Ectodermal cell (in vitro differentiated cells): ENCODE data around the gene RAPGEF4. TPM values are rescaled to one million over a fixed set of nuclear protein-coding genes. Genes with fewer than 3 reads are reported as not detected.
A peak's percentile ranks its signal among the peaks of the same experiment; 100 is the strongest.

Experiments used
- H3K27ac ChIP-seq: 2 replicates; pipeline ENCODE4 v1.7.0; 2013; ENCODE audit warnings: mild to moderate bottlenecking, low read depth, low read length; ENCODE audit not compliant: insufficient read depth, poor library complexity, severe bottlenecking
- H3K27me3 ChIP-seq: 2 replicates; pipeline ENCODE4 v1.7.0; 2013; ENCODE audit warnings: mild to moderate bottlenecking, low read length; ENCODE audit not compliant: insufficient read depth, control insufficient read depth, poor library complexity, severe bottlenecking
- H3K36me3 ChIP-seq: one replicate; pipeline ENCODE4 v1.7.0; 2013; ENCODE audit warnings: low read length; ENCODE audit not compliant: control insufficient read depth, insufficient read depth
- H3K4me1 ChIP-seq: one replicate; pipeline ENCODE4 v1.7.0; 2013; ENCODE audit warnings: low read length; ENCODE audit not compliant: control insufficient read depth, insufficient read depth
- H3K4me3 ChIP-seq: 2 replicates; pipeline ENCODE4 v1.7.0; 2013; ENCODE audit warnings: low read depth, low read length, control low read depth; ENCODE audit not compliant: insufficient read depth
- H3K9me3 ChIP-seq: 2 replicates; pipeline ENCODE4 v1.7.0; 2013; ENCODE audit warnings: mild to moderate bottlenecking, low read length, moderate library complexity; ENCODE audit not compliant: control insufficient read depth
- WGBS, 2 experiments: methylation state at CpG; one replicate each; pipeline ENCODE4 v1.1.7; 2013; ENCODE audit warnings: missing lambda C conversion rate in 2 of 2; 5-methylcytosine and 5-hydroxymethylcytosine counted together
- polyA plus RNA-seq, 4 experiments: library from polyadenylated mRNA; stranded (reverse); fragments of 50-300 nt; gene quantifications; one replicate each; pipeline ENCODE4 v1.2.3, GENCODE V29; 2013

The RAPGEF4 gene
- 1.6 TPM for polyA plus RNA-seq (2013, experiment 1 of 4)
- polyA plus RNA-seq (2013, experiment 2 of 4): 0.39 TPM
- 0.64 TPM for polyA plus RNA-seq (2013, experiment 3 of 4)
- polyA plus RNA-seq (2013, experiment 4 of 4): 0.65 TPM

GRCh38 chr2:172735582-172736423 is at the start of gene RAPGEF4:
RAPGEF4 (plus strand) TSS chr2:172735845; CDS start chr2:172735984, 139 bp downstream.
- H3K27ac ChIP-seq: no peak within 1 kb of the TSS
- H3K36me3 ChIP-seq: no peaks in the 10 kb centered on the region
- H3K27me3 ChIP-seq: peaks cover 49% of the 10 kb centered on the region
- no peaks in the 10 kb centered on the region for H3K9me3 ChIP-seq
- peak within 1 kb of the TSS; percentile 56 for H3K4me3 ChIP-seq
- WGBS, 2 experiments: 1% methylated on average over 90 to 95 of the region's 95 CpGs
- no peaks in the 10 kb centered on the region for H3K4me1 ChIP-seq

- H3K9me3 ChIP-seq: peaks cover 3% of the 10 kb centered on the region
- 81 to 90% methylated on average over 3 of the region's 3 CpGs for WGBS, 2 experiments
- H3K4me3 ChIP-seq: no peak overlapping the region
- H3K27me3 ChIP-seq: no peaks in the 10 kb centered on the region
- no peaks in the 10 kb centered on the region for H3K36me3 ChIP-seq
- H3K4me1 ChIP-seq: no peaks in the 10 kb centered on the region
- no peak overlapping the region for H3K27ac ChIP-seq
Measured at GRCh38 chr2:172693037-172693436, 42.6 kb upstream of the RAPGEF4 start.

GRCh38 chr2:172693529-172694455 is 41.9 kb upstream of the RAPGEF4 start:
- WGBS, 2 experiments: 89 to 94% methylated on average over 6 to 8 of the region's 8 CpGs
- no peak overlapping the region for H3K27ac ChIP-seq
- no peaks in the 10 kb centered on the region for H3K36me3 ChIP-seq

GRCh38 chr2:172697296-172697695 is 38.3 kb upstream of the RAPGEF4 start:
- no peaks in the 10 kb centered on the region for H3K27me3 ChIP-seq
- 82 to 96% methylated on average over 2 to 3 of the region's 3 CpGs for WGBS, 2 experiments
- no peak overlapping the region for H3K4me3 ChIP-seq
- H3K27ac ChIP-seq: no peak overlapping the region
- H3K36me3 ChIP-seq: no peaks in the 10 kb centered on the region
- H3K4me1 ChIP-seq: no peaks in the 10 kb centered on the region
- H3K9me3 ChIP-seq: no peaks in the 10 kb centered on the region

More at GRCh38 chr2:172693529-172694455, 41.9 kb upstream of the RAPGEF4 start:
- H3K9me3 ChIP-seq: peaks cover 3% of the 10 kb centered on the region
- H3K4me1 ChIP-seq: no peaks in the 10 kb centered on the region
- H3K4me3 ChIP-seq: no peak overlapping the region
- no peaks in the 10 kb centered on the region for H3K27me3 ChIP-seq

- WGBS, 2 experiments: 86 to 90% methylated on average over 5 of the region's 5 CpGs
- no peak overlapping the region for H3K27ac ChIP-seq
- H3K36me3 ChIP-seq: no peaks in the 10 kb centered on the region
- no peak overlapping the region for H3K4me3 ChIP-seq
- no peaks in the 10 kb centered on the region for H3K9me3 ChIP-seq
- no peaks in the 10 kb centered on the region for H3K4me1 ChIP-seq
- H3K27me3 ChIP-seq: no peaks in the 10 kb centered on the region
Measured at GRCh38 chr2:172698041-172698863, 37.4 kb upstream of the RAPGEF4 start.

- H3K27me3 ChIP-seq: no peaks in the 10 kb centered on the region
- no peaks in the 10 kb centered on the region for H3K9me3 ChIP-seq
- no peaks in the 10 kb centered on the region for H3K36me3 ChIP-seq
- WGBS, 2 experiments: 32 to 50% methylated on average over 1 of the region's 1 CpG
- no peaks in the 10 kb centered on the region for H3K4me1 ChIP-seq
- H3K27ac ChIP-seq: no peak overlapping the region
- no peak overlapping the region for H3K4me3 ChIP-seq
Measured at GRCh38 chr2:172701250-172701649, 34.4 kb upstream of the RAPGEF4 start.

GRCh38 chr2:172702451-172702850 is 33.2 kb upstream of the RAPGEF4 start:
- 90 to 96% methylated on average over 1 of the region's 1 CpG for WGBS, 2 experiments

GRCh38 chr2:172704072-172704936 is 31.3 kb upstream of the RAPGEF4 start:
- Histone ChIP-seq H3K4me1 (no peaks in the 10 kb centered on the region), H3K36me3 (no peaks in the 10 kb centered on the region), H3K27me3 (no peaks in the 10 kb centered on the region), H3K27ac (no peak overlapping the region), H3K9me3 (no peaks in the 10 kb centered on the region), H3K4me3 (no peak overlapping the region)
- WGBS, 2 experiments: 73 to 79% methylated on average over 11 of the region's 11 CpGs

More at GRCh38 chr2:172702451-172702850, 33.2 kb upstream of the RAPGEF4 start:
- no peaks in the 10 kb centered on the region for H3K27me3 ChIP-seq
- H3K4me3 ChIP-seq: no peak overlapping the region
- H3K36me3 ChIP-seq: no peaks in the 10 kb centered on the region
- H3K27ac ChIP-seq: no peak overlapping the region
- no peaks in the 10 kb centered on the region for H3K4me1 ChIP-seq
- H3K9me3 ChIP-seq: no peaks in the 10 kb centered on the region

GRCh38 chr2:172705352-172705751 is 30.3 kb upstream of the RAPGEF4 start:
- H3K4me3 ChIP-seq: no peak overlapping the region
- no peaks in the 10 kb centered on the region for H3K27me3 ChIP-seq
- H3K27ac ChIP-seq: no peak overlapping the region
- H3K36me3 ChIP-seq: no peaks in the 10 kb centered on the region
- H3K9me3 ChIP-seq: no peaks in the 10 kb centered on the region
- H3K4me1 ChIP-seq: no peaks in the 10 kb centered on the region
- WGBS, 2 experiments: 0 to 40% methylated on average over 1 to 2 of the region's 2 CpGs
